Inflammatory macrophage treated with lipopolysaccharide for 1 hour (primary cell): Measurements from ENCODE around the gene COX10.
"Not testable (repeated sequence)": the region's sequence is repeated elsewhere in the genome, so short reads cannot be mapped to it uniquely, and the experiment has no call there.

Experiments used
- DNase-seq, 2 donors: peaks; one replicate each; pipeline ENCODE4 v3.0.0-alpha.2; 2020 to 2022

COX10 gene

DNA sequence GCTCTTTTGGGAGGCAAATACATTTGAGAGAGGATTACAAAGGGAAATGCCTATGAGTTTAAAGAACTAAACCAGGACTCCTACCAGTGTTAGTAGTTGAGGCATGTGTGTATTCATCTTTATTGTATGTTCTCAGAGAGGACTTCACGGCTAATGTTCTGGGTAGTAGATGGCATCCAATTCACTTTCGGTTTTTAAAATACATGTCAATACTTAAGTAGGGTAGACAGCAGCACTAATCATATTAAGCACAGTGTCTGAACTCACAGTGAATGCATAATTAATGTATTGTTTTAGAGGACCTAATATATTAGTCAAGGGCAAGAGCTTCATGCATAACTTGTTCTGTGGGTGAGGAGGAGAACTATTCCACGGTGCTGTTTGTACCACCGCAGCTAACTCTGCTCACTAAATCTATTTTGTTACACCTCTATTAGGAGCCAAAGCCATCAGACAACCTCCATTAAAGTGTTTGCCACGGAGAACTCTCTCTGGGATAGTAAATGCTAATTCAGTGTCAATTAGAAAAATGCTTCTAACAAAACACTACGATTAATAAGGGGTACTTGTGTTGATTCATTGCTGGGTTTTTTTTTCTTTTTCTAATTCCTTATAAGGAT is 56.3 kb downstream of the COX10 start:
- no peak for DNase-seq

DNA sequence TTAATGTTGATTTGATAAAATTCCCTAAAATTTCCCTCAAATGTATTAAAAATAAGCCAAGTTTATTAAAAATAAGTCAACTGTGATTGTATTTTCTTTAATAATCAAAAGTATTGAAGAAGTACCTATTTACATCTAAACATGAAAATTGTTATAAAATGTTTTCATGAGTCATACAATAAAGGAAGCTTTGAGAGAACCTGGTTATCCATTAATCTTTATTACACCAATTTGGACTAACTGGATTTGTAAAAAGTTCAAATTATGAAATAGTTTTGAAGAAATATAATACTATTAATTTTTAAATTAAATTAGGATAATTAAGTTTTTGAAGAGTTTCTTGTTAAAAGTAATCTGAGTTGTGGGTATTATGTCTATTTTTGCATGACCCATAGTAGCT is 63.8 kb downstream of the COX10 start:
- no peak for DNase-seq

DNA sequence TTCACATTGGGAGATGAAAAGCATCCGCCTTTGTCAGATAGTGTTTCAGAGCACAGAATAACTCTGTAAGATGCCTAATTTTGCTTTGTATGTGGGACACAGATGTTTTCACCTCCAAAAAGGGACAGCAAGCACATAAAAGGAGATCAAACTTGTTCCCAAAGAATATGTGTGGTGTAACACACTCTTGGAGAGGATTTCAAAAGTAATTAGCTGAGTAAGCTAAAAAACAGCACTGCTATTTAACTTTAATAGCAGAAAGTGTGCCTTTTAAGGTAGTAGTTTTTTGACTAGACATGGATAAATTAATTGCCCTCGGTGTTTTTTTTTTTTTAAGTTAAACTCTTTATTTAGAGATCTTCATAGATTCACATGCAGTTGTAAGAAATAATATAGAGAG is 65.2 kb downstream of the COX10 start:
- no peak for DNase-seq

DNA sequence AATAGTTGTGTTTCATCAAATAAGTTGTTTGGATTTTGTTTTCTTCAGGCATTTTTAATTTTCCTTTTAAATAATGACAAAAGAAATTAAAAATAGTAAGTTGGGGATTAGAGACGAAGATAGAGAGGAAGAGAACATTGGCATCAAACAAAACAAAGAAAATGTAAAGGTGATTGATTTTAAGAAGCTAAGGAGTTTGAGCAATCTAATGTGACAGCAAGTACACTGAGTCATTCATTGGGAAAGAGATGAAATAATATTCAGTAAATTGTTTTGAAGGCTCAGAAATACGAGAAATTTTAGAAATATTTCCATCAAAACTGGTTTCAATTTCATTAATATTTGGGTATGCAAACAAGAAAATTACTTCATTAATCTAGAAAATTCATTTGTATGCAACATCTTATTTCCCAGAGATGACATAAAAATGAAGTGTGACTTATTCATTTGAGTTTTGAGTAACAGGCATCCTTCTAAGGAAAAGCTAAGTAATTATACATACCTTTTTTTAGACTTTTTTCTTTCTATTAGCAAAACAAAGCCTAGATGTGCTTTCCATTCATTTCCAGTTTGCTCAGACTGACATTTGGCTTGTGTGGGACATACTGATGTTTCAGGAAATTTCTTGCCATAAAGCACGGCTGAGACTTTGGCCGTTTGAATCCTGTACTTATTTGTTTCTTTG is 66.7 kb downstream of the COX10 start:
- no peak for DNase-seq

DNA sequence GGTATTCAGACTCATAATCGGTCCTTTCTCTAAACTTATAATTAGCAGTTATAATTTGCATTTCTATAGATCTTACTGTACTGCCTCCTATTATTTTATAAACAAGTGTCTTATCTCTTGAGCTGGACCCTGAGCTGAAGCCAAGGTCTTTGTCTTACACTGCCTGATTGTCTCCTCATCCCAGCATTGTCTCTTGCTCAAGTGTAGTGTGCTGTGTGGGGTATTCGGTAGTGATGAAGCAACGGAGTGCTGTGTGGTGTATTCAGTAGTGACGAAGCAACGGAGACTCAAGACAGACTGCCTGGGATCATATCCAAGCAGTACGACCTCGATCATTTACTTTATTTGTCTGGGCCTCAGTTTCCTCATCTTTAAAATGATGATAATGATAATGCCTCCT is 69.3 kb downstream of the COX10 start:
- no peak for DNase-seq

DNA sequence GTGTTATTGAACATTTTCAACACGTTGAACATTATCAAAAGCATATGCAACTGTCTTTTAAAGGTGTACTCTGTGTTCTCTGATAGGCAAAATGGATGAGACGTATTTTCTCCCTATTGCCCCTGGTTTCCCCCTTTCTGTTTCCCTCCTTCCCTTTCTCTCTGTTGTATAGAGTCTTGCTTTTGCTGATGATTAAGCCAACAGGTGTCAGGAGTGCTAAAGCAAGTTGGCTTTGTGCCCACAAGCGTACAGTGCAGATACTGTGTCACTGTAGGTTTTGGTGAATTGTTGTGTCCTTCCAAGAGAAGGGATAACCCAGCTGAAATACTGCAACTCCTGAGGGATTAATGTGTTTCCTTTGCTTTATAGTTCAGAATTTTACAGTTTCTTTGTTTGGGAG is 74.4 kb downstream of the COX10 start:
- DNase-seq: no peak

DNA sequence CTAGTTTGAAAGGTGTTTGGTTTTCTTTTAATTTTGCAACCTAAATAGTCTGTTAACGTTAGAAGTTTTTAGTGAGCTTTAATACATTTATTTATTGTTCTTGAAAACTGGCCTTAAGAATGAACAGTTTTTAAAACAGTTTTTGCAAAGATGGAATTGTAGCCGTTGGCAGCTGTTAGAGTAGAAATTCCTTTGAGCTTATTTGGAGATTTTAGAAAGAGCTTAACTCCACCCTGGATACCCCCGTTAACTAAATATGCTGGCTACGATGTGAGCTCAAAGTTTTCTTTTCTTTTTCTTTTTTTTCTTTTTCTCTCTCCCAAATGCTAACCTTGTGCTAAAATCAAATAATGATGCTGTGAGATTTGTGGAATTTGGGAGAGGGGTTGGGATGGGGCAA is 75.2 kb downstream of the COX10 start:
- no peak for DNase-seq

DNA sequence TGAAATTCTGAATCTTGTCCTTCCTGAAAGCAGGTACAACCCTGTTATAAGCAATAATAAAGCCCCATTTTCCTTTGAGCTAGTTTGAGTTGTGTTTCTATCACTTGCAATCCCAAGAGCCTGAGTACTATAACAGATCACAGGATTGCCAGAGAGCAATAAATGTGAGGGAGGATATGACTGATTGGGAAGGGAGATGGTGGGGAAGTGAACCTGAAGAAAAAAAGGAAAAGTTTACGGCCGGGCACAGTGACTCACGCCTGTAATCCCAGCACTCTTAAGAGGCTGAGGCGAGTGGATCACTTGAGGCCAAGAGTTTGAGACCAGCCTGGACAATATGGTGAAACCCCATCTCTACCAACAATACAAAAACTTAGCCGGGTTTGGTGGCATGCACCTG is 80.4 kb downstream of the COX10 start:
- no peak for DNase-seq

DNA sequence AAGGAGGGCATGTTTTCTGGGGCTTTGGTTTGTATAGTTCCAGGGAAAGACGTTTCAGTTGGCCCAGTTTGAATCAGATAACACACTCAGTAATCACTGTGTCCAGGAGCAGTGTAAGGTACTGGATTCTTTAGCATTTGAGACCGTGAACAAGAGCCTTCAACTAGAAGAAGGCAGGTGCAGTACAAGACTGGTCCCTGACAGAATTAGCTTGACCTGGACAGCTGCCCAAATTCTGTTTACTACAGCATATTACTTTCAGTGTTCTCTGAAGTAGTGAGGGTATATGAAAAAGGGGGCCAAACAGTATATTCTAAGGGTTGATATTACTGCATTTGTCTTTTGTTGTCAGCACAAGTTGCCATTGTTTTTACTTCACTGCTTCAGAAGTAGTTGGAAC is 81.3 kb downstream of the COX10 start:
- DNase-seq: no peak

DNA sequence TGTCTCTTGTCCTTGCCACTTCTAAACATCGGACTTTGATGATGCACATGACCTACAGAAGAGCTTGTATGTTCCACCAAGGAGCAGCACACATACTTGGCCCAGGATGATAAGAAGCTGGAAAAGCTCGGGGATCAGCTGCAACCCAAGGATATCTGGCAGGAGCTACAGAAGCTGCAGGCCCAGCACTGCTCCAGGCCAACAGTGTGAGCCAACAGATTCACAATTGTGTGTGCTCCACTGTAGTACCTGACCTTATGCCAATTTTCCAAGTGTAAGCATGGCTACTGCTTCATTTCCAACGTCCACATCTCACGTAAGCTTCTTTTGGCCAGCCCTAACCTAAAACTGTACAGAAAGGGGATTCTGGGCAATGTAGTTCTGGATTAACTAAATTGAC is 83.4 kb downstream of the COX10 start:
- DNase-seq: no peak

DNA sequence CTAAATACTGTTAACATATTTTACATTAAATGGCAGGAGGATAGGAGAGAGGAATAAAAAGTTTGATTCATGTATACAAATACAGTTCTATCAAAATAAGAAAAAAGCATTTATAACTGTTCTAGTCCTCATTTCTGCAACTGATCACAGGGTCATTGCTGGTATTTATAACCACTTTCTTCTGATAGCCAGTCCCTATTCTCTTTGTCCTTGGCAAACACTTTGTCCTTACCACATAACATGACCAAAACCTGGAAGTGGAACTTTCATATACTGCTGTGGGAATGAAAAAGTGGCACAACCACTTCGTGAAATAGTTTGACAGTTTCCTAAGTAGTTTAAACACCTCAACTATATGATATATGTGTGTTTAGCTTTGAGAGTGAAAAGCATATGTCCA is 84.1 kb downstream of the COX10 start:
- DNase-seq: no peak

DNA sequence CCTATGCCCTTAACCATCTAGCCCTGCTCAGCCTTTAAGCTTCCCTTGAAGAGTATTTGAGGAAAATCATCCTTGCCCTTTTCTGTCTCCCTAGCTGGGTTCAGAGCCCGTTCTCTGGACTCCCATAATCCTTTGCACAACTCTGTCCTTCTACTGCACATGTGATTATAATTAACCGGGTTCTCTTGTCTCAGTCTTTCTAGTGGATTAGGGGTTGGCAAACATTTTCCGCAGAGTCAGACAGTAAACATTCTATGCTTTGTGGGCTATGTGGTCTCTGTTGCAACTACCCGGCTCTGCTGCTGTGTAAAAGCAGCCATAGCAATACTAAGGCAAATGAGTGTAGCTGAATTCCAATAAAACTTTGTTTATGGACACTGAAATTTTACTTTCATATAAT is 87.4 kb downstream of the COX10 start:
- no peak for DNase-seq

DNA sequence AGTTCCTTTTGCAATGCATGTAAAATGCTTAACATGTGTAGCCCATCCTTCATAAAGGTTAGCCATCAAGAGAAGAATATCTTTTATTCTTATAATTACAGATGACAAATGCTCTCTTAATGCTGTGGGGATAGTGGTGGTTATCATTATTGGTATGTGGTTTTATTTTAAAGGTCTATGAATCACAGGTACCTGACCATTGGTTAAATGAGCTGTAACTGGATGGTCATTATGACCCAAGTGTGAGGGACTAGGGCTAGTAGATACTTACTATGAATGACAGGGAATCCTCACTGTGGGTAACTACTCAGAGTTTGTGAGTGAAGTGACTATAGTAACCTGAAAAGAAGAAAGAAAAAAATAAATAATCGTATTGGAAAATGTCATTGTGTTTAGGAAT is 88.5 kb downstream of the COX10 start:
- DNase-seq: no peak

DNA sequence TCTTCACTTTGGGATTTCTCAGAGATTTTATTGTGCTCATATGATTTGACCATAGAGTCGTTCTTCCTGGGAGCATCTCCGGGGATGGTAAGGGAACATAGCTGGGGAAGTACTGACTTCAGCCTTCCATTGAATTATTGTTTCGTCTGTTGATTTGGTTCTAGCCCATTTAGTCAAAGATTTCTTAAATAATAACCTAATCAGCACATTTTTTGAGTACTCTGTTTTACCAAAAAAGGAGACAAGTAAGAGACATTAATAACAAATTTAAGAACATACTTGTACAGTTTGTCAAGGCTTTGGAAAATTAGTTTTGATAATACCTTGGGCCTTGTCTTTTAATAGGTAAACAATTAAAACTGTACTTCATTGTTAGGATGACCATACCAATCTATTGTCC is 89.4 kb downstream of the COX10 start:
- DNase-seq: no peak

DNA sequence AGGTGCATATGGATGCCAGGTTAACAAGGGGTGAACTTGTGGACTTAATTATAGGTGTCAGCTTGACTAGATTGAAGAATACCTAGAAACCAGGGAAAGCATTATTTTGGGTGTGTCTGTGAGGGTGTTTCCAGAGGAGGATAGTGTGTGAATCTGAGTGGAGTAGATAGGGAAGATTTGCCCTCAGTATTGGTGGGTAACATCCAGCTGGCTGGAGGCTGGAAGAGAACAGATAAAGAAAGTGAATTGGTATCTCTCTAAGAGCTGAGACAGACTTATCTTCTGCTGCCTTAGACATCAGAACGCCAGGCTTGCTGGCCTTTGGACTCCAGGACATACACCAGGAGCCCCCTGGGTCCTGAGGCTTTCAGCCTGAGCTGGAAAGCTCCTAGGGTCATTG is 92.1 kb downstream of the COX10 start:
- no peak for DNase-seq

DNA sequence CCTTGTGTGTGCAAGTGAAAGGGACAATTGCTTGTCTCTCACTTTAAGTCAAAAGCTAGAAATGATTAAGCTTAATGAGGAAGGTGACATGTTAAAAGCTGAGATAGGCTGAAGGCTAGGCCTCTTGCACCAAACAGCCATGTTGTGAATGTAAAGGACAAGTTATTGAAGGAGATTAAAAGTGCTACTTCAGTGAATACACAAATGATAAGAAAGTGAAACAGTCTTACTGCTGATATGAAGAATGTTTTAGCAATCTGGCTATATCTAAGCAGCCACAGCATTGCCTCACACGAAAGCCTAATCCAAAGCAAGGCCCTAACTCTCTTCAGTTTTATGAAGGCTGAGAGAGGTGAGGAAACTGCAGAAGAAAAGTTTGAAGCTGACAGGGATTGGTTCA is 96.3 kb downstream of the COX10 start:
- DNase-seq: no peak

DNA sequence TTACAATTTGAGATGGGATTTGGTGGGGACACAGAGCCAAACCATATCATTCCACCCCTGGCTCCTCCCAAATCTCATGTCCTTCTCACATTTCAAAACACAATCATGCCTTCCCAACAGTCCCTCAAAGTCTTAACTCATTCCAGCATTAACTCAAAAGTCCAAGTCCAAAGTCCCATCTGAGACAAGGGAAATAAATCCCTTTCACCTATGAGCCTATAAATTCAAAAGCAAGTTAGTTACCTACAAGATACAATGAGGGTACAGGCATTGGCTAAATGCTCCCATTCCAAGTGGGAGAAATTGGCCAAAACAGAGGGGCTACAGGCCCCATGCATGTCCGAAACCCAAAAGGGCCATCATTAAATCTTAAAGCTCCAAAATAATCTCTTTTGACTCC is 98.5 kb downstream of the COX10 start:
- not testable (repeated sequence) for DNase-seq

DNA sequence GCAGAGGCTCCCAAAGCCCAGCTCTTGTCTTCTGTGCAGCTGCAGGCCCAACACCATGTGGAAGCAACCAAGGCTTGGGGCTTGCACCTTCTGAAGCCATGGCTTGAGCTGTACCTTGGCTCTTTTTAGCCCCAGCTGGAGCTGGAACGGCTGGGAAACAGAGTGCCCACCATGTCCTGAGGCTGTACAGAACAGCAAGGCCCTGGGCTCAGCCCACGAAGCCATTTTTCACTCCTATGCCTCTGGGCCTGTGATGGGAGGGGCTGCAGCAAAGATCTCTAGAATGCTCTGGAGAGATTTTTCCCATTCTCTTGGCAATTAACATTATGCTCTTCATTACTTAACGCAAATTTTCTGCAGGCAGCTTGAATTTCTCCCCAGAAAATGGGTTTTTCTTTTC is 99.3 kb downstream of the COX10 start:
- DNase-seq: no peak

DNA sequence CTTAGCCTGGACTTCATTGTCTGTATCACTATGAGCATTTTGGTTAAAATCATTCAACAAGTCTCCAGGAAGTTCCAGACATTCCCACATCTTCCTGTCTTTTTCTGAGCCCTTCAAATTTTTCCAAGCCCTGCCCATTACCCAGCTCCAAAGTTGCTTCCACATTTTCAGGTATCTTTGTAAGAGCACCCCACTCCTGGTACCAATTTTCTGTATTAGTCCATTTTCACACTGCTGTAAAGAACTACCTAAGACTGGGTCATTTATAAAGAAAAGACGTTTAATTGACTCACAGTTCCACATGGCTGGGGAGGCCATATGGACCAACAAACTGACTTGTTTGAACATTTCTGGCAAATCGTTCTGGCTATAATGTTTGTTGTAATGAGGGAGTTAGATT is 100.0 kb downstream of the COX10 start:
- no peak for DNase-seq

DNA sequence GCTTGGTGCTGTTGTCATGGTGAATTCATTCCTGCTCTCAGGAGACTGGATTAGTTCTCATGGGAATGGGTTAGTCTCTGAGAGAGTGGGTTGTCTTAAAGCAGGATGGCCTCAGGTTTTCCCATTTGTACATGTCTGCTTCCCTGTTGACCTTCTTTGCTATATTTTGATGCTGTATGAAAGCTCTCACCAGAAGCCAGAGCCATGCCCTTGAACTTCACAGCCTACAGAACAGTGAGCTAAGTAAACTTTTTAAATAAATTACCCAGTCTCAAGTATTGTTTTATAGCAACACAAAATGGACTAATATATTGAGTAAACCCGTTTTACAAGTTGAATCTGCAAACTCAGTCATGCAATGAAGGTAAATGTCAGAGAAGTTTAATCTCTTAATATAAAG is 100.6 kb downstream of the COX10 start:
- no peak for DNase-seq

DNA sequence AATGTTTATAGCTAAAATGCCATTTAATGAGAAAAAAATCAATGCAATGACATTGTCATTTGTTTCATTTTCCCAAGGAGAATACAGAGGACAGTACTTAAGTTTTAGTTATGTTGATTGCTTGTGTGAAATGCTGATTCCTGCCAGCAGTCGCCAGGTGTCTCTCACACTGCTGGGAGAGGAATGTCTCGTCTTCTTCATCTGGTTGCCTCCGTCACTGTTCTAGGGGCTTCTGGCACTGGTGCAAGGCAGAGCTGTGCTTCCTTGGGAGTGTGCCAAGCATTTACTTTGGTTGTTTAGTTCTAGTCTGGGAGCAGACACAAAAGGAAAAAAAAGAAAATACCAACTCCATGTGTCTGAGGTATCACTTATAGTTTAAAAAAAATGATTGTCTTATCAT is 107.7 kb downstream of the COX10 start:
- not testable (repeated sequence) for DNase-seq

DNA sequence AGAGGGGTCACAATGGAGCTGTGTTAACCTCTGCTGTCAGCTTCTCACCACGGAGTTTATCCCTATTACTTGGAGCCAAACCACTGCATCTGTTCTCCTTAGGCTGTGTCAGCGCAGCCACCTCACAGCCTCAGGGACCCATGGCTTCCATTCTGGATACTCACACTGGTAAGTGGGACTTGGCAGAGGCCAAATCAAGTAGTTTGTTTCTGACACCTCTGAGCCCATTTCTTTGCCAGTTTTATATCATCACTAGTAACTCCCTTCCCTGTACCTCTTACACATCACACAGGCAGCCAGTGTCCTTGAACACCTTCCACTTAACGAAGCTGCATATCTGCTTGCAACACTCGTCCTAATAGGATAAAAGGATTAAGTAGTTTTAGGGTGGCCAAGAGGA is 108.5 kb downstream of the COX10 start:
- DNase-seq: not testable (repeated sequence)

DNA sequence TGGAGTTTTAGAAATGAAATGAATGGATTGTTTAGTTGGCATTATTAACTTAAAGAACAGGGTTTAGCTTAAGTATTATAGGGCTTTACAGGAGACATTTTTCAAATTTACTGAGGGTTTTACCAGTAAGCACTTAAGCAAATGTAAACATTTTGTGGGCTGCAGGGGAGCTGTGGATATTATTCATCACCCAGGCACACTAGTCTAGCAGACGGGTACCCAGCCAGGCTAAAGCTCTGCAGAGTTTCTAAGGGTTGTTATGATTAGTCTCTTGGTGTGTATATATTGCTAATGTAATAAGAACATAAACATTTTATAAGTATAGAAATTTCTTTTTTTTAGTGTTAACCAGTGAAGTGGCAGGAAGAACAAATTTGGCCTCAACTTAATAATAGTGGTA is 110.6 kb downstream of the COX10 start:
- DNase-seq: not testable (repeated sequence)

DNA sequence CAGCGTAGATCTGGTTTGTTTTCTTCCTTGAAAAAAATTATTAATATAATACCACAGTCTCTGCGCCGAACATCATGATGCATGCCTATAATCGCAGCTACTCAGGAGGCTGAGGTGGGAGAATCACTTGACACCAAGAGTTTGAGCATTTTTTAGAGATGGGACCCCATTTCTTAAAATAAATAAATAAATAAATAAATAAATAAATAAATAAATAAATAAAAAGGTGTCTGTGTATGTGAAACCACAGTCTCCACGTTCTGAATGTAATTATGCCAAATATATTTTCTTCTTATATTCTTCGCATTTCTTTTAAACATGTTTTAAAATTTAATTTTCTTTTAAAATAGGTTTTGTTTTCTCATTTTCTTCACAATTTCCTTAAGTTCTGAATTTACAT is 112.8 kb downstream of the COX10 start:
- not testable (repeated sequence) for DNase-seq

DNA sequence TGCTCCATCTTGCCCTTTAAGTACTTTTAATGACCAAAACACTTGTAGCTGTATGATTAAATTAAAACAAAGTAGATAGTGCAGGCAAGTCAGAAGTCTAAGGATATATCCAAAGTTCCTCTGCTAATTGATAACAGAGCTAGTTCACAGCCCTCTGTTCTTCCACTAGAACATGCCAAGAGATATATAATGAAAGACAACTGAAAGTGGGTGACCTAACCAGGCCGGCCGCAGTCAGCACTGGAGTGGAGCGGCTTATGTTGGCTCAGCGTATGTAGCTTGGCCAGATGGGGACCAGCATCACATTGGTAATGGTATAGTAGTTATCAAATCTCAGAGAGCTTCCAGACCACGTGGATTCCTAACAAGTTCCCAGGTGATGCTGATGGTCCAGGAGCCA is 115.2 kb downstream of the COX10 start:
- DNase-seq: not testable (repeated sequence)
